K562 (cell line): ENCODE data around the gene GLT6D1. TPM values are rescaled to one million over a fixed set of nuclear protein-coding genes. Genes with fewer than 3 reads are reported as not detected.

Experiments
- ATAC-seq: fragments of 200-7000 bp; cut with Tn5 transposase; 3 replicates; pipeline ENCODE4 v1.9.1; 2020; ENCODE audit warnings: moderate library complexity
- BruUV-seq: library from RNA; stranded (reverse); fragments of 400-500 nt; replicated peaks from 2 replicates; lab custom pipeline; 2021; lab: Mats Ljungman, UMichigan
- CTCF ChIA-PET: fragments of 300-600 bp; formaldehyde crosslinking; extraction: SDS; loops from one replicate; lab custom pipeline; 2021; ENCODE audit warnings: low intra/inter-chr PET ratio; lab: Yijun Ruan, JAX
- POLR2A ChIA-PET: fragments of 300-600, 350-650 bp; sonication (Branson Sonifier 250); formaldehyde crosslinking; extraction: SDS; loops from one replicate; lab custom pipeline; 2021; ENCODE audit warnings: antibody characterized with exemption, inconsistent platforms; lab: Yijun Ruan, JAX
- DNase-seq, 4 experiments: peaks; one replicate each; pipeline versions ENCODE4 v3.0.0 to v3.0.0-alpha.2; 2011 to 2018; ENCODE audit warnings: low spot score in 3 of 4, mixed read lengths in 3 of 4; ENCODE audit errors: extremely low read depth in 1 of 4
- FAIRE-seq: peaks from 2 replicates; lab custom pipeline; 2011; peaks lifted over from hg19 to GRCh38; lab: Jason Lieb, UNC
- H2AFZ ChIP-seq: 2 replicates; pipeline ENCODE4 v1.6.0; 2011; ENCODE audit warnings: low read depth, low read length, control low read depth, inconsistent platforms
- H3K27ac ChIP-seq: fragments of 200-600 bp; 3 replicates; pipeline ENCODE4 v1.8.0; 2011; ENCODE audit warnings: low read depth, mild to moderate bottlenecking, control low read depth, inconsistent platforms, low read length, moderate library complexity, mixed read lengths; ENCODE audit errors: extremely low read depth
- H3K27me3 ChIP-seq, 2 experiments: fragments of 300-600 bp in 1 of 2; 2 replicates in 1 of 2; 3 replicates in 1 of 2; pipeline versions ENCODE4 v1.6.0 to v1.8.0; 2011; ENCODE audit warnings: inconsistent platforms in 2 of 2, low read length in 2 of 2, mild to moderate bottlenecking in 1 of 2, mixed read lengths in 1 of 2, moderate library complexity in 1 of 2; ENCODE audit not compliant: control insufficient read depth in 2 of 2, insufficient read depth in 2 of 2
- H3K36me3 ChIP-seq: fragments of 300-600 bp; 3 replicates; pipeline ENCODE4 v1.8.0; 2011; ENCODE audit warnings: mild to moderate bottlenecking, low read length, inconsistent platforms; ENCODE audit not compliant: control insufficient read depth, insufficient read depth
- H3K4me1 ChIP-seq, 2 experiments: fragments of 200-600 bp in 1 of 2; replicated peaks in 1 of 2; 2 replicates in 1 of 2; 3 replicates in 1 of 2; pipeline versions ENCODE4 v1.5.1 to v1.8.0; 2011; ENCODE audit warnings: inconsistent platforms in 2 of 2, low read length in 2 of 2, mild to moderate bottlenecking in 1 of 2, mixed read lengths in 1 of 2, moderate library complexity in 1 of 2; ENCODE audit not compliant: control insufficient read depth in 2 of 2, insufficient read depth in 2 of 2
- H3K4me2 ChIP-seq: 2 replicates; pipeline ENCODE4 v1.6.1; 2011; ENCODE audit warnings: low read length, control low read depth, inconsistent platforms, mixed read lengths; ENCODE audit not compliant: insufficient read depth
- H3K4me3 ChIP-seq: fragments of 200-600 bp; sonication (generic), shearing (Covaris generic); 2 replicates; pipeline ENCODE4 v1.5.1; 2016; ENCODE audit warnings: control low read depth, inconsistent platforms
- H3K79me2 ChIP-seq: fragments of 200-600 bp; 3 replicates; pipeline ENCODE4 v1.8.0; 2011; ENCODE audit warnings: low read length, inconsistent platforms; ENCODE audit not compliant: control insufficient read depth, insufficient read depth
- H3K9ac ChIP-seq, 2 experiments: 2 replicates each; pipeline versions ENCODE4 v1.6.0 to v1.6.1; 2011; ENCODE audit warnings: low read depth in 2 of 2, low read length in 2 of 2, control low read depth in 1 of 2, inconsistent platforms in 1 of 2, mild to moderate bottlenecking in 1 of 2, mixed read lengths in 1 of 2; ENCODE audit not compliant: insufficient read depth in 1 of 2
- H3K9me1 ChIP-seq: one replicate; pipeline ENCODE4 v1.6.0; 2011; ENCODE audit warnings: inconsistent platforms, mild to moderate bottlenecking, low read length, moderate library complexity; ENCODE audit not compliant: control insufficient read depth, insufficient read depth
- H3K9me3 ChIP-seq: replicated peaks from 2 replicates; pipeline ENCODE4 v1.5.1; 2011; ENCODE audit warnings: low read depth, low read length, inconsistent platforms; ENCODE audit not compliant: control insufficient read depth, insufficient read depth
- H4K20me1 ChIP-seq: replicated peaks from 2 replicates; pipeline ENCODE4 v1.6.1; 2011; ENCODE audit warnings: low read length, inconsistent platforms, mixed read lengths; ENCODE audit not compliant: control insufficient read depth, insufficient read depth
- HMG20B ChIP-seq: fragments of 250-450 bp; sonication (Bioruptor Pico); IDR thresholded peaks from 2 replicates; pipeline ENCODE4 v1.5.0; 2021; ENCODE audit warnings: mild to moderate bottlenecking
- POLR2B ChIP-seq: fragments of 450-650 bp; IDR thresholded peaks from 2 replicates; pipeline ENCODE4 v1.6.1; 2018; ENCODE audit warnings: low read depth; ENCODE audit not compliant: partially characterized antibody
- WGBS: fragments of 100-300 bp; shearing (Covaris generic); methylation state at CpG from one replicate; pipeline ENCODE4 v1.1.6; 2016; ENCODE audit warnings: low coverage, mixed read lengths; ENCODE audit not compliant: insufficient coverage; ENCODE audit errors: missing lambda C conversion rate; 5-methylcytosine and 5-hydroxymethylcytosine counted together
- in situ Hi-C: fragments of 300-500 bp; cut with MboI; formaldehyde crosslinking; loops from 4 replicates; pipeline ENCODE4 v1.15.0; 2018; ENCODE audit warnings: inconsistent platforms, mixed read lengths
- intact Hi-C: fragments of 100-400 bp; cut with micrococcal nuclease; formaldehyde crosslinking; loops from 2 replicates; pipeline ENCODE4 v1.14.2; 2022
- polyA plus RNA-seq, 8 experiments: library from polyadenylated mRNA; depleted of rRNA in 4 of 8; stranded (reverse) in 5 of 8; unstranded in 3 of 8; fragments of >200 nt; fragmentation: Nextera tagmentation in 2 of 8; fragmentation: Illumina TruSeq in 1 of 8; extraction: Ambion mirVana in 2 of 8; extraction: Trizol in 1 of 8; gene quantifications; 2 replicates each; pipeline versions ENCODE4 v1.2.1 to v1.2.3, GENCODE V29; 2011 to 2014; ENCODE audit warnings: inconsistent platforms in 1 of 8, missing spikeins in 1 of 8
- total RNA-seq, 7 experiments: library from RNA; depleted of rRNA in 6 of 7; stranded (reverse); fragments of >200 nt in 6 of 7; fragmentation: Illumina TruSeq in 2 of 7; extraction: Trizol in 2 of 7; gene quantifications; 2 replicates each; pipeline versions ENCODE4 v1.2.1 to v1.2.3, GENCODE V29; 2011 to 2021; ENCODE audit warnings: low replicate concordance in 1 of 7
- TF ChIP-seq, protein P1 (sequence below): fragments of 250-450 bp; sonication (Bioruptor Pico); IDR thresholded peaks from 2 replicates; pipeline ENCODE4 v1.5.0; 2022; ENCODE audit warnings: mild to moderate bottlenecking
- TF ChIP-seq, protein P2 (sequence below): fragments of 250-450 bp; sonication (Bioruptor Pico); IDR thresholded peaks from 2 replicates; pipeline ENCODE4 v1.5.0; 2020; ENCODE audit warnings: mild to moderate bottlenecking, borderline replicate concordance
- TF ChIP-seq, protein P3 (sequence below): fragments of 450-650 bp; IDR thresholded peaks from 2 replicates; pipeline ENCODE4 v1.7.1; 2018; ENCODE audit warnings: mild to moderate bottlenecking, low read depth; ENCODE audit not compliant: partially characterized antibody

GLT6D1 gene
- total and polyA plus RNA-seq, 9 of the 15 experiments (the other 6 are each of a cell fraction or from before 2014, with no cell fraction given): not detected

DNA sequence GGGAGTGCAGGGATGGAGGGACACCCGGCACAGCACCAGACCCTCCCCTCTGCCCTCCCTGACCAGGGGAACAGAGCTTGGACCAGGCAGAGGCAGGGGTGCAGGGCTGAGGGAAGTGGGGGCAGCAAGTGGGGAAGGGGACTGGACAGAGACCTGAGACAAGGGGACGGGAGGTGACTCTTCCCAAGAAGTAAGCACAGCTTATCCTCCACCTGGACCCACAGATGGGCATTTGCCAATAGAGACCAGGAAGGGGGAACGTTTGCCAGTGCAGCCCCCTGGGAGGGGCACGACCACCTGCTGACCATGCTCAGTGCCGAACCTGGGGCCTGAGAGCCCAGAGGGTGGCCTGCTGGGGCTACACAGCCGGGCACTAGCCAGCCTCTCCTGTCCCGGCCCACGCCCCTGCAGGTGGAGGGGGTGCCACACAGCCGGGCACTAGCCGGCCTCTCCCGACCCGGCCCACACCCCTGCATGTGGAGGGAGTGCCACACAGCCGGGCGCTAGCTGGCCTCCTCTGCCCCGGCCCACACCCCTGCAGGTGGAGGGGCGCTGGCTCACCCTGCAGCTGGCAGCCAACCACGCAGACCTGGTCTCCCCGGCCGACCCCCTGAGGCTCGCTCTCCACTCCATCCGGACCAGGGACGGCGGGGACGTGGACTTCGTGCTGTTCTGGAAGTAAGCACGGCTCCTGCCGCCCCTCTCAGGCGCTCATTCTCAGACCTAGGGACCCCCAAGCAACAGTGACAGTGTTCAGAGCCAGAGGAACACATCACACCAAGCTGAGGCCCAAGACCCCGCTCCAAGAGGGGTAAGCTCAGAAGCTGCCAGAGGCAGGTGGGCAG is 24.3 kb downstream of the GLT6D1 start:
- DNase-seq: no peak
- ATAC-seq: no peak
- TF ChIP-seq POLR2B: no peak
- no peak for TF ChIP-seq HMG20B (CRISPR knock-in tag)
- TF ChIP-seq, protein P1, sequence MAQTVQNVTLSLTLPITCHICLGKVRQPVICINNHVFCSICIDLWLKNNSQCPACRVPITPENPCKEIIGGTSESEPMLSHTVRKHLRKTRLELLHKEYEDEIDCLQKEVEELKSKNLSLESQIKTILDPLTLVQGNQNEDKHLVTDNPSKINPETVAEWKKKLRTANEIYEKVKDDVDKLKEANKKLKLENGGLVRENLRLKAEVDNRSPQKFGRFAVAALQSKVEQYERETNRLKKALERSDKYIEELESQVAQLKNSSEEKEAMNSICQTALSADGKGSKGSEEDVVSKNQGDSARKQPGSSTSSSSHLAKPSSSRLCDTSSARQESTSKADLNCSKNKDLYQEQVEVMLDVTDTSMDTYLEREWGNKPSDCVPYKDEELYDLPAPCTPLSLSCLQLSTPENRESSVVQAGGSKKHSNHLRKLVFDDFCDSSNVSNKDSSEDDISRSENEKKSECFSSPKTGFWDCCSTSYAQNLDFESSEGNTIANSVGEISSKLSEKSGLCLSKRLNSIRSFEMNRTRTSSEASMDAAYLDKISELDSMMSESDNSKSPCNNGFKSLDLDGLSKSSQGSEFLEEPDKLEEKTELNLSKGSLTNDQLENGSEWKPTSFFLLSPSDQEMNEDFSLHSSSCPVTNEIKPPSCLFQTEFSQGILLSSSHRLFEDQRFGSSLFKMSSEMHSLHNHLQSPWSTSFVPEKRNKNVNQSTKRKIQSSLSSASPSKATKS (CRISPR knock-in tag): no peak
- TF ChIP-seq, protein P2, sequence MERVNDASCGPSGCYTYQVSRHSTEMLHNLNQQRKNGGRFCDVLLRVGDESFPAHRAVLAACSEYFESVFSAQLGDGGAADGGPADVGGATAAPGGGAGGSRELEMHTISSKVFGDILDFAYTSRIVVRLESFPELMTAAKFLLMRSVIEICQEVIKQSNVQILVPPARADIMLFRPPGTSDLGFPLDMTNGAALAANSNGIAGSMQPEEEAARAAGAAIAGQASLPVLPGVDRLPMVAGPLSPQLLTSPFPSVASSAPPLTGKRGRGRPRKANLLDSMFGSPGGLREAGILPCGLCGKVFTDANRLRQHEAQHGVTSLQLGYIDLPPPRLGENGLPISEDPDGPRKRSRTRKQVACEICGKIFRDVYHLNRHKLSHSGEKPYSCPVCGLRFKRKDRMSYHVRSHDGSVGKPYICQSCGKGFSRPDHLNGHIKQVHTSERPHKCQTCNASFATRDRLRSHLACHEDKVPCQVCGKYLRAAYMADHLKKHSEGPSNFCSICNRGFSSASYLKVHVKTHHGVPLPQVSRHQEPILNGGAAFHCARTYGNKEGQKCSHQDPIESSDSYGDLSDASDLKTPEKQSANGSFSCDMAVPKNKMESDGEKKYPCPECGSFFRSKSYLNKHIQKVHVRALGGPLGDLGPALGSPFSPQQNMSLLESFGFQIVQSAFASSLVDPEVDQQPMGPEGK (CRISPR knock-in tag): no peak
- TF ChIP-seq, protein P3, sequence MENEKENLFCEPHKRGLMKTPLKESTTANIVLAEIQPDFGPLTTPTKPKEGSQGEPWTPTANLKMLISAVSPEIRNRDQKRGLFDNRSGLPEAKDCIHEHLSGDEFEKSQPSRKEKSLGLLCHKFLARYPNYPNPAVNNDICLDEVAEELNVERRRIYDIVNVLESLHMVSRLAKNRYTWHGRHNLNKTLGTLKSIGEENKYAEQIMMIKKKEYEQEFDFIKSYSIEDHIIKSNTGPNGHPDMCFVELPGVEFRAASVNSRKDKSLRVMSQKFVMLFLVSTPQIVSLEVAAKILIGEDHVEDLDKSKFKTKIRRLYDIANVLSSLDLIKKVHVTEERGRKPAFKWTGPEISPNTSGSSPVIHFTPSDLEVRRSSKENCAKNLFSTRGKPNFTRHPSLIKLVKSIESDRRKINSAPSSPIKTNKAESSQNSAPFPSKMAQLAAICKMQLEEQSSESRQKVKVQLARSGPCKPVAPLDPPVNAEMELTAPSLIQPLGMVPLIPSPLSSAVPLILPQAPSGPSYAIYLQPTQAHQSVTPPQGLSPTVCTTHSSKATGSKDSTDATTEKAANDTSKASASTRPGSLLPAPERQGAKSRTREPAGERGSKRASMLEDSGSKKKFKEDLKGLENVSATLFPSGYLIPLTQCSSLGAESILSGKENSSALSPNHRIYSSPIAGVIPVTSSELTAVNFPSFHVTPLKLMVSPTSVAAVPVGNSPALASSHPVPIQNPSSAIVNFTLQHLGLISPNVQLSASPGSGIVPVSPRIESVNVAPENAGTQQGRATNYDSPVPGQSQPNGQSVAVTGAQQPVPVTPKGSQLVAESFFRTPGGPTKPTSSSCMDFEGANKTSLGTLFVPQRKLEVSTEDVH: no peak

More for the DNA sequence above, 24.3 kb downstream of the GLT6D1 start:
- BruUV-seq: no TSS peak
- Histone ChIP-seq H4K20me1 (peaks cover 9% of the 10 kb centered on the region), H3K4me2 (no peak overlapping the region), H2AFZ (no peak overlapping the region), H3K9me1 (no peaks in the 10 kb centered on the region), H3K4me1 (peaks cover 0 to 22% of the 10 kb centered on the region in 2 experiments; a peak in 2 of 5 replicates), H3K9me3 (no peaks in the 10 kb centered on the region), H3K27me3 (peaks cover 11 to 61% of the 10 kb centered on the region in 2 experiments; a peak in 3 of 5 replicates), H3K79me2 (no peaks in the 10 kb centered on the region), H3K36me3 (no peaks in the 10 kb centered on the region), H3K27ac (no peak overlapping the region), H3K4me3 (no peak overlapping the region), H3K9ac (0 out of 4 replicates have a peak overlapping the region, but pooled peaks of 1 of the 2 experiments have one; percentile 52)
- 3% methylated on average over 20 of the region's 29 CpGs for WGBS
- CTCF ChIA-PET: no interaction called here
- POLR2A ChIA-PET: interaction anchor here (0.7 kb wide), 1 partner anchor 22 kb away, joined by 3 read pairs; no protein-coding TSS in a partner anchor
- intact Hi-C loops (no loop called here), in situ Hi-C loops (no loop called here)
- no peak for FAIRE-seq
